ENCODE results near the gene KIF5C.

Gene KIF5C

DNA sequence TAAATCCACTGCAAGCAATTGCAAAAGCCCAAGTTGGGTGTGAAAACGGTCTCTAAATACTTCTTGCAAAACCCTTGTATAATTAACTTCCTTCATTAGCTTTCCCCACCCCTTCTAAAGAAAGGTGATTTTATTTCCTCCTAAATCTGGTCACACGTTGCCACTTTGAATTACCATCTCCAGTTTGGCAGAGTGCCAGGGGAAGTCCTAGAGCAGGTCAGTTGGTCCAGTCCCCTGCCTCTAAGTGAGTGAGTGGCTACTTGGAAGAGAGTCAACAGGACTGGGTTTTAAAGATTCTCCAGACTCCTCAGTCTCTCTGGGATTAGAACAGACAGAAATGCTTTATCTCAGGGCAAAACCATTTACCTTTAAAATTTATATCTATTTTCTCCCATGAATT is 144.7 kb downstream of the KIF5C start:
- no peak for DNase-seq

DNA sequence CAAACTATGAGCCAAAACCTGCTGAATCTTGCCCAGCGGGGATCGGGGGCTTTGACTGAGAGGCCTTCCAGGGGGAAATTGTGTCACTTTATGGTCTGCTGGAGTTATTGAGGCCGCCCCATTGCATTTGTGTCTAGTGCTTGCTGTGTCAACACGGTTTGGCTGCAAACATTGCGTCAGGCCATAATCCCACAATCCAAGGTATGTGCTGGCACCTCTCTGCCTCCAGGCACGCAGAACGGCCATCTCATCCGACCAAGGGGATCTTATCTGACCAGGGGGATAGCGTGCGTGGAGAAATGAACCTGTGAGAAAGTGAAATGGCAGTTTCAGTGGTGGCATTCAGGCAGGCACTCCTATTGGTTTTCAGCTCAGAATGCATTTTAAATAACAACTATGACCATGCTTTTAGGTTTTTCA is 145.4 kb downstream of the KIF5C start:
- no peak for DNase-seq

DNA sequence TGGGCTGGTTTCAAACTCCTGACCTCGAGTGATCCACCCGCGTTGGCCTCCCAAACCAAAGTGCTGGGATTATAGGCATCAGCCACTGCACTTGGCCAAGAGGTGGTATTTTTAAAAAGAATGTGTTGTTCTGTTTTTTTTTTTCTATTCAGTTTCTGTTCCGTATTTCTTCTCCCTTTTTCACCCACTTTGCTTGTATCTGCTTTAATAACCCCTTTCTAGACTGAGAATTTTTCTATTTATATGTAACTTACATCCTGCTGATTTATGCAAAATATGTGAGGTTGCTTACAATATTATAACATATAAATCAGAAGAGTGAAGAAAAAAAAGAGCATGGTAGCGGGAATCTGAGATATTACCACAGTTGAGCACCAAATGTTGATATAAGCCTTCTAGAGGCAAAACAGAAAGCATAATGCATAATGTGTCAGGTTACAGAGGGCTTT is 146.3 kb downstream of the KIF5C start:
- DNase-seq: no peak

DNA sequence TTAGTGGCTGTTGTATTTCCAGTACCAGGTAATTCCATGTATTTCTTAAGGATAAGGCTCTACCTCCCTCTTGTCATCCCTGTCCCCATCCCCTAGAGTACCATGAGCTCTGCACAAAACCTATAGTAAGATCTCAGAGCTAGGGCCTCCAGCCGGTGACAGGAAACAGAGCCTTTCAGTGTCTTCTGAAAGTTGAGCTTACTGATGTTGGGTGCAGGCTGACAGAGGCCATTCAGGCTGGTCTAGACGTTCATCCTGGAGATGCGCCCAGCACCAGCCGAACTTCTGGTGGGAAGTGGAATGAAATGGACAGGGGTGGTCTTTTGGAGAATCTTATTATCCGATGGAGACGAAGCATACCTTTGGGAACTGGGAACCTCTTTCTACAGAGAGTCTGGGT is 146.7 kb downstream of the KIF5C start:
- peak in 1 of 2 experiments; percentile 9 for DNase-seq

DNA sequence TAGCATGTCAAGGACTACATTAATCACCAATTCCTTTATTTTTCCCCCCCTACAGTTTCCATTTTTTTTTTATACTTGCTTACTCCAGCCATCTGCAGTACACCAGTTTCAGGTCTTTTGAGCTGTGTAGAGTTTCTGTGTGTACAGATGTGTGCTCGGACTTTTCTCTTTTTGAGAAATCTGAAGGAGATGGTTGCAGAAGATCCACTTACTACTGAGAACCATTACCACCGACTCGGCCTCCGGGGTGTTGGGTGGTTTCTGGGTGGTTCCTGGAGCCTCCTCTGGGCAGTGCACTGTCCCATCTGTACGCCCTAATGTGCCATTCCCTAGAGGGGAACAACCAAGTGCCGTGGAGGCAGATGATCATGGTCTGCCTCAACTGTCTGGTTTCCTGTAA is 148.1 kb downstream of the KIF5C start:
- no peak for DNase-seq

GRCh38 chr2:149027590-149028250 is 152.7 kb downstream of the KIF5C start:
- DNase-seq: no peak

DNA sequence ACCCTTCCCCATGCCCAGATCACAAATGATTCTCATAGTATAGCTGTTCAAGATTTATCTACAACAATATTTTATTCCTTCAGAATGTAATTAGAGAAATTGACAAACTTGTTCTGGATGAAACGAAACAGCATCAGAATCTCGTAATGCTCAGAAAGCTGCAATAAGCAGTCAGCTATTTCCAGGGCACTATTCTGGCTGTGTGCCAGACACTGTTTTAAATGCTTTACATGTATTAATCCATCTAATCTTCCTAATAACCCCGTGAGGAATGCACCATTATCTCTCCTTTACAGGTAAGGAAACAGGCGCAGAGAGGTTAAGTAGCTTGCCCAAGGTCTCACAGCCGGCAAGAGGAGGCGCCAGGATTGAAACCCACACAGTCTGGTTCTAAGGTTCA is 153.3 kb downstream of the KIF5C start:
- DNase-seq: no peak

GRCh38 chr2:149028891-149029290 is 153.9 kb downstream of the KIF5C start:
- DNase-seq: no peak

- DNase-seq: no peak
Observed at GRCh38 chr2:149029307-149029965, 154.4 kb downstream of the KIF5C start.

DNA sequence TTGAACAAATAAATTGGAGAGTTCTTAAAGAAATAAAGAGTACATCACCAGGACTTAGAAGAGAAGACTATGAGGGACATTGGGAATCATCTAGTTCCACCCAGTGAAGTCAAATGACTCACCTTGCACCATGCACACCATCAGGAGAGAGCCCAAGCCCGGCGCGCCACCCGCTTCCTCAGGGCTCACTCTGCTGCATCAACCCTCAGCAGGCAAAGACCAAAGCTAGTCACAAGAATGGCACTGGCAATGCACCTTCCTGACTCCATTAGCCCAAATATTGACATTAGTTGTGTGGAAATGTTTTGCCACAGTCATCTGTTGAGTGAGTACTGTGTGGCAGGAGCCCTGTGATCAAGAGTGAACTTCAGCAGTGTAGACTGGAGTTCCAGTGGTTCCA is 156.4 kb downstream of the KIF5C start:
- no peak for DNase-seq

DNA sequence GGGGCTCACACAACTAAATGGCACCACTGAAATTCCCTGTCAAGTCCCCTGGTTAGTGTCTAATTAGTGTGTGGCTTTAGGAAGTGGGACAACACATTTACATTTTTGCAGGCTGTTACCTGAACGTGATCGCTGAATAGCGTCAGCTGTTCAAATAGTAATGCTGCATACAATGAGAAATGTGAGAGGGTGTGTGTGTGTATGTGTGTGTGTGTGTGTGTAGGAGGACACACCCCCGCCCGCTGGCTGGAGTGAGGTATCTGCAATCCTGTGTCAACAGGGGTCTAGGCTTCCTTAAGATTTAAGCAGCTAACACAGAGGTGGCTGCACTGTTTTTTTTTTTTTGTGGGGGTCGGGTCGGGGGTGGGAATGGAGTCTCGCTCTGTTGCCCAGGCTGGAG is 158.7 kb downstream of the KIF5C start:
- peak; percentile 65 to 83 for DNase-seq

- no peak for DNase-seq
Observed at GRCh38 chr2:149034406-149034805, 159.4 kb downstream of the KIF5C start.

DNA sequence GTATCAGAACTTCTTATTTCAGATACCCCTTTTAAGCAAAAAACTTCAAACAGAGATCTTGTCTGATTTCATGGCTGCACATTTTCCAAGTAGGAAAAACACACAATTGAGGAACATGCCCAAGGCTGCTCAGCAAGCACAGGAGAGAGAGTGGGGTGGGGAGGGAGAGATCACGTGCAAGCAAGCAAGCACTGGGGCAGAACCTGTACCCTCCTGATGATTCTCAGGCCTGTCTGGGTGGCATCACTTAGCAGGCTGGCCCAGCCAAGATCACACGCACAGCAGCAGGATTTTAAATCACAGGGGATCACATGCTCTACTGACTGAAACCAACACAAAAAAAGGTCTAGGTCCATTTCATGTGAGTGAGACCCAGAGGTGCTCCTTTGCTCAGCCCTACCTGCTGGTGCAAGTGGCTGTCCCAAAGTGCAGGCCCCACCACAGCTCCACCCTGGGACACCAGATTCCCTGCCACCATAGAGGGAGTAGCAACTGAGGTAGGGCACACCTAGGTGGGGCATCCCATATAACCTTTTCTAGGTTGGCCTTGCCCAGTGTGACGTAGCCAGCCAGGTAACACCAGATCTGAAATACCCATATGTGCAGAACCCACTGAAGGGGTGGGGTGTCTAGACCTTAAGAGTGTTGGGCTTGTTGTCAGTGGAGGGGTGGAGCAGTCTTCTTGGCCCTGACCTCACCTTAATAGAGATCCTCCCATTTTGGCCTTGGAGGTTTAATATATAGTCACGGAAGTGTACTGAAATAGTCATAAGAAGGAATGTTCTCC is 161.7 kb downstream of the KIF5C start:
- no peak for DNase-seq

GRCh38 chr2:149037851-149038250 is 162.8 kb downstream of the KIF5C start:
- peak in 1 of 2 experiments; percentile 65 for DNase-seq

DNA sequence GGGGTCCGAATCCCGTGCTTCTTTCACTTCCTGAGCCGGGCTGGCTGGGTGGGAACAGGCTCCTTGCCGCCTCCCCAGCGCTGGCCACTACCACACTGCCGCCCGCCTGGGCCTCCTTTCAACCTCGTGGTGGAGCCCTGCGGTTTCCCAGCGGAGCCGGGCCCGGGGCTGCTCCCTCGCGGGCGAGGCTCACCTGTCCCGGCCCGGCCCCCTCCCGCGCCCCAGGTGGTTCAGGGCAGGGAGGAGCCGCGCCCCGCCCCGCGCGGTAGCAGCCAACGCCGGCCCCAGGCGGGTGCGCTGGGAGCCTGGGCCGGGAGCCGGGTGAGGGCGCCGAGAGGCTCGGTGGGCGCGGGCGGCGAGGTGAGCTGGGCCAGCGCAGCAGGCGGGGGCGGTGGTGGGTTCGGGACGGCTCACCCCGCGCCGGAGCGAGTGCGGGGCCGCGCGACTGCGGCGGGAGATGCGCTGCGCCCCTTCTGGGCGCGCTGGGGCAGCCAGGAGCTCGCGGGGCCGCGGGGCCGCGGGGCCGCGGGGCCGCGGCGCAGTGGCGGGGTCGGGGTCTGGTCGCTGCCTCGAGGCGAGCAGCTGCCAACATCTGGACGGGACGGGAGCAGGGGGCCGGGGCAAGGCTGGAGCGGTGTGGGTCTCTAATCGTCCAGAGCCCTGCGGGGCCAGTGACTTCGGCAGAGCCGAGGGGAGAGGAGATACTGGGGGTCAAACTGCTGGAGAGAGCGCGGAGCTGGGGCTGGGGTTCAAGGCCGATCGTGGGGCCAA is 163.6 kb downstream of the KIF5C start, which contains the start of gene LYPD6B:
Gene LYPD6B (plus strand): TSS at position 258 of the 771 bp plus-strand sequence. CDS start 92,250 bp downstream, outside the sequence.
- peak in 1 of 2 experiments; percentile 84 for DNase-seq

GRCh38 chr2:149039213-149039724 is 164.2 kb downstream of the KIF5C start:
- DNase-seq: no peak

GRCh38 chr2:149040451-149040850 is 165.4 kb downstream of the KIF5C start:
- peak in 1 of 2 experiments; percentile 71 for DNase-seq

DNA sequence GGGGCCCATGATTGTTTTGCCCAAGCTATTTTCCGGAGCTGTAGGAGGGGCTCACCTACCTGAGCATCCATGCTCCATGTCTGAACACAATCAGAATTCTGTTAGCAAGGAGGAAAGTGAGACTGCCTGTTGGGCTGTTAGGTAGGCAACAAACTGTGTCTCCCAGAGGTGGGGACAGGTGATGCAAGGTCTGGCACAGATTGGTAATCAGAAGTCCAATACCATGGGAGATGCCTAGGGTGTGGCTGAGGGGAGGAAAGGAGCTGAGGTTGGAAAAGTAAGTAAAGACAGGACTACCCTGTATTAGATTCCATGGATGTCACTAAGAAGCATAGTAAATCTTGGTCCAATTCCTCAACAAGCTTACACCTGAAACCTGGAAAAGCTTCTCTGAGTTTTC is 166.5 kb downstream of the KIF5C start:
- no peak for DNase-seq

DNA sequence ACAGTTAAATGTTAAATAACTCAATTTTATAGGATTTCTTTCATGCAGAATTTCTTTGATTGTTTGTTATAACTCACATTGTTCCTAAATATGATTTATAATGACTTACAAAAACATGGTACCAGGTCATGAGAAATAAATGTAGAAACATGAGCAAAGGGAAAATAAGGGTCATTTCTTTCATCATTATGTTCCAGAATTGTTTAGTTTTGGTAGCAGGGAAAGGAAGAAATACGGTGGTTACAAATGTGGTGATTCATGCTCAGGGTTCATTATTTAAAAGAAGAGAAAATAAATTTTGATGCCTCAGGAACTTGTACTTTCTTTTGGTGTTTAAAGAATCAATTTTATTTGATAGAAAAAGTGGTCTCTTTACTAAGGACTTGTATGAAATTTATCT is 167.9 kb downstream of the KIF5C start:
- no peak for DNase-seq

GRCh38 chr2:149044500-149044899 is 169.5 kb downstream of the KIF5C start:
- DNase-seq: no peak

DNA sequence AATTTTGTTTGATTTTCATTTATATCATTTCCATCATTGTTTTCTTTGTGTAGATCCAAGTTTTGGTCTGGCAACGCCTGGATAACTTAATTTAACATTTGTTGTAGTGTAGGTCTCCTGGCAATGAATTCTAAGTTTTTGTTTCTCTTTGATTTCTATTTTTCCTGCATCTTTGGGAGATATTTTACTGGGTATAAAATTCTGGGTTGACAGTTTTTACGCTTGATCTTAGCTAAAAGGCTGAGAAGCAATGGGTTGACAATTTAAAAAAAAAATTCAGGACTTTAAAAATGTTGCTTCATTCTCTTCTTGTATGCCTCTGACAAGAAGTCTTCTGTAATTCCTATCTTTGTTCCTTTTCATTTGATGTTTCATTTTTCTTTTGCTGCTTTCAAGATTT is 172.1 kb downstream of the KIF5C start:
- no peak for DNase-seq

DNA sequence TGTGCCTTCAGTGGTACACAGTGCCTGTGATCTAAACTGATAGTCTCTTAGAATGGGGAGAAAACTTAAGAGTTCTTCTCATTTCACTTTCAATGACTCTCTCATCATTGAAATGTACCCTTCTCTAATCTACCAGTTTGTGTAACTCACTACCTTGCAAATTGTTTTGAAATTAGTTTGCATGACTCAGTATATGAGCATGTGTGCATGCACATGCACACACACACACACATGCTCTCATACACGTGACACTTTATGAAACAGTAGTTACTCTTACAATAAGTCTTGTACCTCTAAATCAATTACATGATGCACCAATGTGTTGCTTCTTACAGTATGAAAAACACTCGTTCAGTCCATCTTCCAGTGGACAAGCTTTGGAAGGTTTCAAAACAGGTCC is 174.1 kb downstream of the KIF5C start:
- DNase-seq: no peak

- DNase-seq: no peak
Observed at GRCh38 chr2:149050188-149050587, 175.2 kb downstream of the KIF5C start.
